Left ventricle myocardium superior (tissue), 1 donor: Measurements from ENCODE around the gene LRMDA. TPM values are rescaled to one million over a fixed set of nuclear protein-coding genes. Genes with fewer than 3 reads are reported as not detected.
A peak's percentile ranks its signal among the peaks of the same experiment; 100 is the strongest.

Experiments
- ATAC-seq: fragments of 200-7000 bp; cut with Tn5 transposase; one replicate; pipeline ENCODE4 v1.9.1; 2020; ENCODE audit warnings: mild to moderate bottlenecking, moderate library complexity
- DNase-seq: peaks from one replicate; pipeline ENCODE4 v3.0.0-alpha.2; 2020
- intact Hi-C: fragments of 100-400 bp; cut with micrococcal nuclease; formaldehyde crosslinking; loops from one replicate; pipeline ENCODE4 v1.11.0; 2022
- total RNA-seq: library from RNA; stranded (reverse); fragmentation: NEBNext Ultra II Directional; extraction: Animal tissue kit (Norgen Biotek cat#: 25700); gene quantifications from one replicate; pipeline ENCODE4 v1.2.1, GENCODE V29; 2021
- donor health status: DM: no; HTN: yes; CAD: no; lungs with severe emphysema.

LRMDA gene
- total RNA-seq, 1 donor from 2014 or later: 23.1 TPM

DNA sequence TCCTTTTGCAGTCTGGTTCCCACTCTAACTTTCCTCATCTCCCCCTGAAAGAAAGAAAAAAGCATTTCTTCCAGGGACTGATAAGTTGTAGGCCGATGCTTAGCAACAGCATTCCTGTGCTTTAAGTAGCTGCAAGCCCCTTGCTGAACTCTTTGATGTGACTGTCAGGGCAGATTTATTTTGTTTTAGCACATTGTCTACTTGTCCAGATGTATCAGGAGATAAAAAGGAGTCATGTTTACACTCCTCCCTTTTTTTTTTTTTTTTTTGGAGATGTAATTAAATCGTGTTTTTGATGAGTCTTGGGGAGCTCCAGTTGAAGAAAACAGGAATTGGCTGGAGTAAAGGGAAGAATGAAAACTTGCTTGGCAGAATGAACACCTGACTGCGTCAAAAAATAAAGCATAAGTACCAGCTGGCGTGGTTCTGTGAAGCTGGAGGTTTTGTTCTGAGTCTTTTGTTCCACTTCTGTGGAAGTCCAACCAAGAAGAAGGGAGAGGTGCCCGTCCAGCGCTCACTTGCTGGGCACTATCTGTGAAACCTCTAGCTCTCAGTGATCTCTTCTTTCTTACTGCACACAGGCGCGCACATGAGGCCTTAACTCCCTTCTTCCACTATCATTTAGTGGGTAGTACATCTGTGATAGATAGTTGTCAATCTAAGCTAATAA, 871.7 kb downstream of the LRMDA start:
- intact Hi-C loops: loop anchor here (10.0 kb wide), 1 partner anchor 898 kb away; the partner anchor contains the start of gene ZNF503
- ATAC-seq: peak; percentile 51
- DNase-seq: peak; percentile 30

DNA sequence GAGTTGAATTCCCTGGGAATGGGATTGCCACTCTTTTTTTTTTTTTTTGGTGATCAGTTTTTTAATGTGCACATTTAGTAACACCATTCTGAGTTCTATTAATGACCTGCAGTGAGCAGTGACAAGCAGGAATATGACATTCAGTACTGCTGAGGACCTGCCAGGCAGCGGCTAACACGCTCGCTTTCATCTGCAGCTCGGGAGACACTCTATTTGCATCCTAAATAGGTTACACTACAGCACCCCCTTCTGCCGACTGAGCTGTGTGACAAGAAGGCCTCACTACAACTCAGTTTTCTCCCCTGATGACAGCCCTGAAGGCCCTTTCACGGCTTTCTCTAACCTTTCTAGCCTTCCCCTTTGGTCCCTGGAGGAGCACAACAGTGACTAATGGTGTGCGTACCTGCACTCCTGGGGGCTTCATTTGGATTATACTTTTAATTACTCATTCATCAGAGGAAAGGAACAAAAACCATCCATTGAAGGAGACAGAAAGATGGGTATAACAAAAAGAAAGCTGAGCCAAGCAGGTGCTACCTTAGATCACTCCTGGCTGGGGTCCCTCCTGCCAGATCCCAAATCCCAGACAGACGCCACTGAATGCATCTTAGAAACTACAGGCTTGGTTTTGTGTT, 872.4 kb downstream of the LRMDA start:
- intact Hi-C loops: loop anchor here (10.0 kb wide), 1 partner anchor 899 kb away; the partner anchor contains the start of gene ZNF503
- ATAC-seq: peak; percentile 98
- peak; percentile 76 for DNase-seq

DNA sequence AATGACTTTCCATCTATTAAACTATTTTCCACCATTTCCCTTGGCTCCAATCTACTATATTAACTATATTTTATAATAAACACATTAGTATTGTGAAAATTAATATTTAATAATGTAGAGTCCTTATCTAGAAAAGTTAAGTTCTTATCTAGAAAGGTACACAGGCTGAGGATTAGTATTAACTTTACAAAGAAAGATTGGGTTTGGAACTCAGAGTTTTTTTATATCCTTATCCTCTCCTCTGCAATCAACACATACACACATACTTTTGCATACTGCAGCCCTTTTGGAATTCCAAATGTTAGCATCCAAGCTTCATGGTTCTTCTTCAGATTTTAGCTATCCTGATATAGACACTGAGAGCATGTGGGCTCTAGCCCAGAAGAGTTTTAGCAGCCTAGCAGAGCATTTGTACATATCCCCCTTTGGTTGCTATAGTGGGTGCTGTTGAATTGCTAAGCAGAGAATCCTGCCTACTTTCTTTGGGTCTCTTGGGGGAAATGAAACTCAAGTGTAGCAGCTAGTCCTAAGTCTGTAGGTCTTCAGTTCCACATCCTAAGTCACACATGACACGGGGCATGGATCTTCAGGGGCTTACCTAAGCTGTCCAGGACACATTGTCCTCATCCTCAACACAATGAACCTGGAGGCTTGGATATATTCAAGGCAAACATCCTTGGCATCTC, 874.6 kb downstream of the LRMDA start:
- DNase-seq (no peak), ATAC-seq (no peak)
- intact Hi-C loops: loop anchor here (10.0 kb wide), 1 partner anchor 901 kb away; the partner anchor contains the start of gene ZNF503

DNA sequence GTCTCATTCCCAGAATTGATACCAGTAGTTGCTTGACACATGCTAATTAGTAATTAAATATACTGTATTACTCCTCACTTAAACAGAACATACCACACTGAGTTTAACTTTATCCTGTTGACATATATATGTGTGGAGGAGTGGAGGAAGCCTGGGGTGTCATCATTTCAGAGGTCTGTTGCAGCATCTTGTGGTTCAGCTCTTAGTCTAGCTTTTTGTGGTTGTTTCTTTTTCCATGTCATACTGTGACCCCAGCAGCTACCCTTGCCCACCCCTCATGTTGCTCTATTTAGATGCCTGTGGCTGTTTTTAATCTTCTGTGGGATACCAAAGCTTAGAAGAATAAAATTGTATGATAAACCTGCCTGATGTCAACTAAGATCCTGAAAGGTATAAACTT, 875.4 kb downstream of the LRMDA start:
- no peak for DNase-seq
- intact Hi-C loops: loop anchor here (10.0 kb wide), 1 partner anchor 902 kb away; the partner anchor contains the start of gene ZNF503
- no peak for ATAC-seq

DNA sequence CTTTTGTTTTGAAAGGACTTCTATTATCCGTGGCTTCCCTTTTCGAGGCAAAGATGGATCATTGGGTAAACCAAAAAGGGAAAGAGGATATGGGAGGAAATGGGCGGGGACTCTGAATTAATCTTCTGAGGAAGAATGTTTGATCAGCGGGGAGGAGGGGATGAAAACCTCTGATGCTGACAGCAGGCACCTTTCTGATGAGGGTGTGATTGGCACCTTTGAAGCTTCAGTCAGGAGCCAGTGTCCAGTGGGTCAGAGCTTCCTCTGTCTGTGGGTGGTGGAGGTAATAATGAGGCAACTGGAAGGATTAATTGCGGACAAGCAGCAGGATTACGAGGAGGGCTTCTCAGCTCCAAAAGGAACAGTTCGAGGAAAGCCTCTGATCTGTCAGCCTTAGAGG, 877.6 kb downstream of the LRMDA start:
- no peak for DNase-seq
- ATAC-seq: no peak
- intact Hi-C loops: loop anchor here (10.0 kb wide), 1 partner anchor 904 kb away; the partner anchor contains the start of gene ZNF503

DNA sequence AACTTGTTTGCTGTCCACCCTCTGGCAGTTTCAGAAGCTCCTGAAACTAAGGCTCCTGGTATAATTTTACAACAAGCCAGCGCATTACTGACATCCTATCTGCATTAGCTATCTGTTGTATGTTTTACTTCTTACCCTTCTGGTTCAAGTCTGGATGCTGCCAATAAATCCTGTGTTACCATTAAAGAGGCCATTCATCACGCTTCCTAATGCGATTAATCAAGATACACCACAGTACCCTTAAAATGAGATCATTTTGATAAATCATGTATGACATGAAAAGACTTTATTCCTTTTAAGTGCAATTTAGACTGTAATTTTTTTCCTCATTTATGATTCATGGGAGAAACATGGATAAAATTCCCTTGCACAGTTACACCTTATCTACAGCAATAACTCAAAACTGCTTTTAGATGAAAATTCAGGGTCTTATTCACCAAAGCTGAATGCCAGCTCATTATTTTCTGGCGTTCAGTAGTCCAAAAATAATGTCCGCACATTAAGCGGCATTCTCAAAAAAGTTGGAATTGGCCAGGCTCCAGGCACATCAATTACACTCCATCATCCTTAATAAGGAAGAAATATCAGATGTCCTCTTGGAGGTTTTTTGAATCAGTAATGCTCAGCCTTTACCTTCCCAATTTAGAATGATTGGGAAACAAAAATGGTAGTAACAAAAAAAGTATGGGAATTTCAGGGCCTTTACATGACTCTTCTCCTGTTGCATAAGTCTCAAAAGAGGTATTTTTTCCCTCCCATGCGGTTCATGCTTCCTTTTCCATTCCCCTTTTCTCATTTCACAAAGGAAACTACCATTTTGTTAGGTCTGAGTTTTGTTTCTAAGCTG, 878.5 kb downstream of the LRMDA start:
- ATAC-seq (no peak), DNase-seq (no peak)
- intact Hi-C loops: loop anchor here (10.0 kb wide), 2 partner anchors 235 to 905 kb away; partner anchors contain the start of gene ZNF503

DNA sequence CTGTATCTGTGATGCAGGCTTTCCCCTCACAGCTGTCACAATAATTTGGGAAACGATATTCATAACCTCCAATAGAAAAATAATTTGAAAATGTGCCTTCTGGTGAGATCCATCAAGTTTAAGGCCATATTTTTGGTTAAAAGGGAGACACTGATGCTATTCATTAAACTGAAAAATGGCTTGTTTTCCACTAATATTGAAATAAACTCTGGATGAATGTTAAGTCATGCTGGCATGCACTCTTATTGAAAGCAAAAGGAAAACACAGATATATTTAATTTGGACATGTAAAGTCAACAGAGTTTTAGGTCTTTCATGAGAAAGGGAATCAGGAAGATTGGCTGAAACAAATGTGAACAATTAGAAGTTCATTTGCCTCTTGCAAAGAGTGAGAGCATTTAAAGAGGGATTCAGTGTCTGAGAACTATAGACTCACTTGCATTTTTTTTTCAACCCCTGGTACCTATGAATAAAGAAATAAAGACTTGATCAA, 879.2 kb downstream of the LRMDA start:
- intact Hi-C loops: loop anchor here (10.0 kb wide), 1 partner anchor 234 kb away; no protein-coding TSS in a partner anchor
- no peak for DNase-seq
- no peak for ATAC-seq

DNA sequence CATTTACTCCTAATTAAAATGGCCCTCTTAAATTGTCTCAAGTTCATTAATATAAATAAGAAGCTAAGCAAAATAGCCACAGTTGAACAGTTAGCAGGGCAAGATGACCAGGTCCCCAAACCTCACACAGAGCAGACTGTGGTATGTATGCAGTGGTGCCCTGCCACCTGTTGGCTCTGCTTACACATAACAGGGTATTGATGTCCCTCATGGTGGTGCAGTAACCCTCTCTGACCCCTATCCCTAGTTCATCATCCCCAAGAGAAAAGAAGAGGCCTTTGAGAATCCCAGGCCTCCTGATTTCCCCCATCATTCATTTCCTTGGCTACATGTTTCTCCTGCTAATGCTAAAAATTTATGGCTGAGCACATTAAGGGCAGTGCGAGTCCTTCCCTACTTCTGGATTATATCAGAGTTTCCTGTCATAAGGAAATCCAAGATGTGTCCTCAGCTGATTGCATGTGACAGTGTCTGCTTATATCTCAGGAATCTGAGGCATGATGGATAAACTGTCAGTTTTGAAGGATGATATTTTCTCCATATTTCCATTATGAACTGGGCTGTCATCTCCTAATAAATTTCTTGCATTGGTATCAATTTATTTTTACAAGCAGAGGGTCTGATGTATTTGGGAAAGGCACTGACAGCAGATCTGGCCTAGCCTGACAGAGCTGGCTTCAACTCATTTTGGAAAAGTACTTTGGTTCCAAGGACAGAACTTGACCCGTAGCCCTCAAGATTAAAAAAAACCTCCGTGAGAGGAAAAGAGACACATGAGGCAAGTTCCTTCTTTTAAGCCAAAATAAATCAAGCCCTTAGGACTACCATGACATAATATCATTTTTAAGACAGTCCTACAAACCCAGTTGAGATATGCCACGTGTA, 880.6 kb downstream of the LRMDA start:
- intact Hi-C loops: loop anchor here (10.0 kb wide), 1 partner anchor 233 kb away; no protein-coding TSS in a partner anchor
- ATAC-seq (peak; percentile 84), DNase-seq (peak; percentile 39)

DNA sequence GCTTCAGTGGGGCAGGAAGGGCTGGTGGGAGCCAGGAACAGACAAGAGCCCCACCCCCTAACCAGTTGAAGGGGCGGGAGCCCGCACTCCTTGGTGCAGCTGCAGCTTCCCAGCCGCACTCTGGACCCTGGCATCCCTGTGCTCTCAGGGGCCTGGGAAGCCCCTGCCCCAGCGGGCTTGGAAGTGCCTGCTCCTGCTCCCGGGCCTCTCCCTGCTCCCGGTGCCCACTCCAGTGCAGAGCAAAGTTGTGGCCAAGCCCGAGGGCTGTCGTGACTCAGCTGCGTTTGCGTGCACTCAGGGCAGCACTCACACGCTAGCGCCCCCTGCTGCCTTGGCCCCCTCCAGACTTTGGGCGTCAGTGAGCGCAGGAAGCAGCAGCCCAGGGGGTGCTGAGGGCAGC, 883.8 kb downstream of the LRMDA start:
- no peak for DNase-seq
- intact Hi-C loops: loop anchor here (10.0 kb wide), 1 partner anchor 230 kb away; no protein-coding TSS in a partner anchor

DNA sequence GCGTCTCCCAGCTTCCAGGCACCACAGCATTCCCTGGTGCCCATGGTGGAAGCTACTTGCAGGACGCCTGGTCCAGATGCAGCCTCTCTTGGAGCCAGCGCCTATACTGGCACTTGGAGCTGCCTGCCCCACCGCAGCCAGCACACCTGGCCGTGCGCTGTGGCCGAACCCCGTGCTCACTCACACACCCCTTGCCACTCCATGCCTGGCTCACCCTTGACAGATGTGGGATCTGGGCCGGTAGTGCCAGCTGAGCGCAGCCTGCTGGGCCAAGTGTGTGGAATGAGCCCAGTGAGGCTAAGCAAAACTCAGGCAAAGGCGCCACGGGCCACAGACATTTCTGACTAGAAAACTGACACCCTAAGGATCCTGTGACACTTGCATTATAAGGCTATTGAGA, 884.8 kb downstream of the LRMDA start:
- no peak for ATAC-seq
- intact Hi-C loops: loop anchor here (10.0 kb wide), 1 partner anchor 229 kb away; no protein-coding TSS in a partner anchor
- DNase-seq: no peak

More for the DNA sequence above, 883.8 kb downstream of the LRMDA start:
- no peak for ATAC-seq

DNA sequence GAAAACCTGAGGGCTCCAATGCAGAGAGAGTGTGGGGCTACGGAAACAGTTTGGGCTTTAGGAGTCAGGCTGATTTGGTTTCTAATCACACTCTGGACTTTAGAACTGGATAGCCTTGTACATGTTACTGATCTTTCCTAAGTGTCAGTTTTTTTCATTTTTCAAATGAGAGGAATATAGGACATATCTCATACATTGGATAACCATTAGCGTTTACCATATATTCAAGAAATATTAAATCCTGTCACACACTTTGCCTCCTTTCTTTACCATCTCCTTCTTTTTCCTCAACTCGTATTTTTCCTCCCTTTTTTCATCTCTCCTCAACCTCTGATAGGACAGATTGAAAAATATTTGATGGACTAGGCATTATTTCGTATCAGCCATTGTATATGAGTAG, 885.7 kb downstream of the LRMDA start:
- DNase-seq (no peak), ATAC-seq (no peak)
- intact Hi-C loops: loop anchor here (10.0 kb wide), 1 partner anchor 228 kb away; no protein-coding TSS in a partner anchor

DNA sequence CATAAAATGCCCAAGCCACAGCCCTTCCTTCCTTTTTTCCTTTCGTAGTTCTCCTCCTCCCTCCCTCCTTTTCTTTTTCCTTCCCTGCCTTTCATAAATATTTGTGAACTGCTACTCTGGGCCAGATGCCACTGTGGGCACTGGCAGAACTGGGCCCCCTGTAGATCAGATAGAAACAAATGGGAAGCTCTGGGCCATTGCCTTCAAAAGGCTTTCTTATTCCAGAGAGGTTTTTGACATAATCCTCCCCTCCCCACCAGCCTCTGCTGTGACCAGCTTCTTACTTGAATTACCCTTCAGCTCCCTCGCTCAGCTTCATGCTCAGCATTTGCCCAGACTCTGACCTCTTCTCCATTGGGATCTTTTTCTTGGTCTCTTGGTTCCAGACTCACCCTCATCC, 886.8 kb downstream of the LRMDA start:
- no peak for ATAC-seq
- intact Hi-C loops: loop anchor here (10.0 kb wide), 1 partner anchor 227 kb away; no protein-coding TSS in a partner anchor

DNA sequence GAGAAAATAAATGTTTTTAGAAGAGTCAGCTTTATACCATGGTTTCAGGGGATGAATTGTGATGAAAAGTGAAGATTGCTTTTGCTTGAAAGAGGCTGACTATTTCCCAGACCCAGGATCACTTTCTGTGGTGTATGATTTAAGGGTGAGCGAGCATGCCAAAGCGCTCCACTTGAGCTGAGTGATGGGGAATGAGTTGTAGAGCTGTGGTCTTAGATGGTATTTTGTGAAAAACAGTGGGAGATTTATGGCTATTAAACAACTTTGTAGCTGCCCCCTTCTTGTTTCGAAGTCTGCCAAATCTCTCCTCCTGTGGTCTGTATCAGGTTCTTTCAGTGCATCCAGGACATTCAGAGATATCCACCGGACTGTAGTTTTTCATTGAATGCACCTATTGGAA, 888.2 kb downstream of the LRMDA start:
- intact Hi-C loops: loop anchor here (10.0 kb wide), 1 partner anchor 225 kb away; no protein-coding TSS in a partner anchor
- ATAC-seq (no peak), DNase-seq (no peak)

More for the DNA sequence above, 886.8 kb downstream of the LRMDA start:
- DNase-seq: no peak

DNA sequence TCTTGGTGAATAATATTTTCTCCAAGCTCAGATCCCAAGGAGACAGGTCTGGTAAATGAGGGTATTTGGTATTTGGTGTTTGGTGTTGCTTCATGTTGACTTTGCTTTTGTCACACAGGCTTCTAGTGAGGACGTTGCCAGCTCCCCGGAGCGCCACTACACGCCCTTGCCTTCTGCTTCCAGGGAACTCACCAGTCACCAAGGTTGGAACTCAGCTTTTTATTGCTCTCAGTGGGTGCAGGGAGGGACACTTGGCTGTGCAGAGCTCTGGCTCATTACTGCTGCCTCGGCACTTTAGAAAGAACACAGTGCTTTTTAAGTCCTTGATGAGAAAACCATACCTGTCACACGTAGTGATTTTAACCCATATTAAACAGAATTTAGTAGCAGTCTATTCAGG, 892.9 kb downstream of the LRMDA start:
- ATAC-seq: peak; percentile 98
- intact Hi-C loops: no loop called here

DNA sequence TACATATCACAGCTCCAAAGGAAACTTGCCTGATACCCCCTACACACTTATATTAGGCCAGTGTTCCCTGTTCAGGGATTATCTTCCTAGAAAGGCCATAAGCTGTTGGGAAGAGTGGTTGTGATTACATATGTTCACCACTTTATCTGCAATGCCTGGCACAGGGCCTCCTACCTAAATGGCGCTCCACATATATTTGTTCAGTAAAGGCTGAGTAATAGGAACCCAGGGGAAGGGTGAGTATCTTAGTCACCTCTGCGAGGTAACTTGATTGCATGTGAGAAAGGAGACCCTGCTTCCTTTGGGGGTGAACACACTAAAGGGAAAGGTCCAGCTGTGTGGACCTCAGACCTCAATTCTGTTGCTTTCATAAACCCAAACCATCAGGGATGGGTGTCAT, 896.0 kb downstream of the LRMDA start:
- DNase-seq (no peak), ATAC-seq (no peak)
- intact Hi-C loops: no loop called here

More for the DNA sequence above, 892.9 kb downstream of the LRMDA start:
- DNase-seq: peak; percentile 64

DNA sequence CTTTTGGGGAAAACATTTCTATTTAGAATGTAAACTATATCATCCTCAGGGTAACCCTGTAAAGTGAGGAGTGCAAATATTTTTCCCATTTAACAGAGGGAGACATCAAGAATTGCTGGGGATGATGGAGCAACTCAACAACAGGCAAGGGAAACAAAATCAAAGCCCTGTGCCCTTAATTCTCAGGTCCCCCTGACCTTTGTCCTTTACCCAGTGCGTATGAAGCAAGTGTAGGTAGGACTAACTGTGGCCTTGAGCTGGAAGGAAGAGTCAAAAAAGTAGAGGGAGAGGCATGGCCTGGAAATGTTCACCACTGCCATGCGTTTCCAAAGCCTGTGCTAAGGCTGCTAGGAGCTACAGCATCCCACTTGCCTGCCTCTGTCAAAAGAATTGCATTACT, 896.9 kb downstream of the LRMDA start:
- DNase-seq (no peak), ATAC-seq (no peak)
- intact Hi-C loops: no loop called here

DNA sequence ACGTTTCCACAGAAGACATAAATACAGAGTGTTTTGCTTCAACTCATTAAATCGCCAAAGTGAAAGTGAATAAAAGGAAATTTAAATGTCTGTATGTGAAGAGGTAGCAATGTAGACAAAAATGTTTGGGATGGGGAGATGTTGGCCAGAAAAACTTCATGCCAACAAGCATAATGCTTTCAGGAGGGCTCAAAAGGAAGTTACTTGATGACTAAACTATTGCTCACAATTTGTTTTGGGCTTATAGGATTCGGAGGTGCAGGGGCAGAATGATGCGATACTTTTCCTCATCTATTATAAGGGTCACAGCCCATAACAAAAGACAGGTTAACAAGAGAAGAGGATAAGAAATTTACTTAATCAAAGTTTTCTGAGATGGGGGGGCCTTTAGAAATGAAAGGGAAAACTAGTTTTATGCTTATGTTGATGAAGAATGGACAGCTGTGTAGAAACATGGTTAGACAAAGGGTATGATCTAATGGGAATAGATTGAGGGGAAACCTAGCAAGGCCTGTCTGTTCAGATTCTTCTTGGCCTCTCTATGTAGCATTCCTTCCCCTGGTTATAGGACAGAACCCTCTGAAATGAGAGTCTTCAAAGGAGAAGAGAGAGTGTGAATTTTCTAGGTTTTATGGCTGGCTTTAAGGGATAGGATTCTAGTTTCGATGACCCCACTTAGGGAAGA, 898.6 kb downstream of the LRMDA start:
- ATAC-seq (no peak), DNase-seq (no peak)
- intact Hi-C loops: no loop called here
